ENCODE data around the gene B3GNT2. TPM values are rescaled to one million over a fixed set of nuclear protein-coding genes. Genes with fewer than 3 reads are reported as not detected.

B3GNT2 gene
- total RNA-seq, 3 donors from 2014 or later = 25.4 to 26.4 (median 26.2) TPM

GRCh38 chr2:62224976-62225375 is 29.1 kb downstream of the B3GNT2 start:
- H3K9me3 Mint-ChIP-seq = no peaks in the 10 kb centered on the region
- H3K36me3 Mint-ChIP-seq (ENCODE audit: insufficient read depth) = peaks cover 41% of the 10 kb centered on the region
- DNase-seq (no peak), ATAC-seq (no peak)
- H3K4me3 Mint-ChIP-seq = no peak overlapping the region
- H3K27me3 Mint-ChIP-seq (ENCODE audit: low read depth) = no peaks in the 10 kb centered on the region
- H3K4me1 Mint-ChIP-seq (ENCODE audit: low read depth) = peaks cover 38% of the 10 kb centered on the region

GRCh38 chr2:62227386-62228075 is 31.6 kb downstream of the B3GNT2 start:
- peaks cover 28% of the 10 kb centered on the region for H3K36me3 Mint-ChIP-seq (ENCODE audit: insufficient read depth)
- H3K27me3 Mint-ChIP-seq (ENCODE audit: low read depth) = no peaks in the 10 kb centered on the region
- H3K4me1 Mint-ChIP-seq (ENCODE audit: low read depth) = peaks cover 13% of the 10 kb centered on the region
- no peak for DNase-seq
- no peaks in the 10 kb centered on the region for H3K9me3 Mint-ChIP-seq
- ATAC-seq = no peak
- no peak overlapping the region for H3K4me3 Mint-ChIP-seq

DNA sequence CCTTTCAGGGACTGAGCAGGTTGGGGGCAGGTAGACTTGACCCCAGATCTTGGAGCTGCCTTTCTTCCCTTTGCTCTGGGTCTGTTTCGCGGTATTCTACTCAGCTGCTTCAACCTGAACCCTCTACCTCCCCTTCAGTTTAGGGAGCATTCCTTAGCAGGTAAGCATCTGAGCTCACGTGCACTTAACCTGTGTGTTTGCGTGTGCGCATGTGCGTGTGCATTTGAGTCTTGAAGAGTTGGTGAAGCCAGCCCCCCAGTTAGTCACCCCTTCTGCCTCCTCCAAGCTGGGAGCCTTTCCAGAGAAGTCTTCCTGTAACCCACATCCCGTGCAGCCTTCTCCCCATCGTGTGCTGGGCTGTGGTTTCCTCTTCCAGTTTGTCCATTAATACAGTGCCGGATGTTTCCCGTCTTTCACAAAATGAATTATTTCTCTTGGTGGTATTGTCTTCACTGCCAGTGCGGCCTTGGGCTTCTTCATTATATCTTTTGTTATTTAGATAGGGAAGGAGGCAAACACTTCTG is 33.2 kb downstream of the B3GNT2 start:
- Mint-ChIP-seq H3K4me1 (ENCODE audit: low read depth) (peaks cover 2% of the 10 kb centered on the region), H3K4me3 (no peak overlapping the region), H3K9me3 (no peaks in the 10 kb centered on the region), H3K36me3 (ENCODE audit: insufficient read depth) (peaks cover 12% of the 10 kb centered on the region), H3K27me3 (ENCODE audit: low read depth) (no peaks in the 10 kb centered on the region)
- no peak for ATAC-seq
- no peak for DNase-seq

DNA sequence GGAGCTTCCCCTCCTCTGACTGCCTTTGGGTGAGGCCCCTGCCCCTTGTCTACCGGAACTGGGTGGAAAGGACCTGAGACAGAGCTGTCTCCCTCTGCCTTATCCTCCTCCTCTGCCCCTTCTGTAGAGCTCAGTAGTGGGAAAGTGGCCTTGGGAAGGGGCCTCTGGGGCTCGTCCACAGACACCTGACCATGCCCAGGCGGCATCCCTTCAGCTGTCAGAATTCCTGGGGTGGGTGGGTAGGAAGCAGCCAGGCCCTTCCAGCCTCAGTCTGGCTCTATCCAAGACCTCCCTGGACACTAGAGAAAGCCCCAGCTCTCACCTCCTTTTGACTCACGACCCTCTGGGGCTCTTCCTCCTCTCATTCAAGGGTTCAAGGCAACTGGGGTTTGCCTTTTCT is 35.6 kb downstream of the B3GNT2 start:
- Mint-ChIP-seq H3K4me3 (no peak overlapping the region), H3K36me3 (ENCODE audit: insufficient read depth) (no peaks in the 10 kb centered on the region), H3K9me3 (no peaks in the 10 kb centered on the region), H3K27me3 (ENCODE audit: low read depth) (no peaks in the 10 kb centered on the region), H3K4me1 (ENCODE audit: low read depth) (peaks cover 2% of the 10 kb centered on the region)
- DNase-seq = no peak
- no peak for ATAC-seq

DNA sequence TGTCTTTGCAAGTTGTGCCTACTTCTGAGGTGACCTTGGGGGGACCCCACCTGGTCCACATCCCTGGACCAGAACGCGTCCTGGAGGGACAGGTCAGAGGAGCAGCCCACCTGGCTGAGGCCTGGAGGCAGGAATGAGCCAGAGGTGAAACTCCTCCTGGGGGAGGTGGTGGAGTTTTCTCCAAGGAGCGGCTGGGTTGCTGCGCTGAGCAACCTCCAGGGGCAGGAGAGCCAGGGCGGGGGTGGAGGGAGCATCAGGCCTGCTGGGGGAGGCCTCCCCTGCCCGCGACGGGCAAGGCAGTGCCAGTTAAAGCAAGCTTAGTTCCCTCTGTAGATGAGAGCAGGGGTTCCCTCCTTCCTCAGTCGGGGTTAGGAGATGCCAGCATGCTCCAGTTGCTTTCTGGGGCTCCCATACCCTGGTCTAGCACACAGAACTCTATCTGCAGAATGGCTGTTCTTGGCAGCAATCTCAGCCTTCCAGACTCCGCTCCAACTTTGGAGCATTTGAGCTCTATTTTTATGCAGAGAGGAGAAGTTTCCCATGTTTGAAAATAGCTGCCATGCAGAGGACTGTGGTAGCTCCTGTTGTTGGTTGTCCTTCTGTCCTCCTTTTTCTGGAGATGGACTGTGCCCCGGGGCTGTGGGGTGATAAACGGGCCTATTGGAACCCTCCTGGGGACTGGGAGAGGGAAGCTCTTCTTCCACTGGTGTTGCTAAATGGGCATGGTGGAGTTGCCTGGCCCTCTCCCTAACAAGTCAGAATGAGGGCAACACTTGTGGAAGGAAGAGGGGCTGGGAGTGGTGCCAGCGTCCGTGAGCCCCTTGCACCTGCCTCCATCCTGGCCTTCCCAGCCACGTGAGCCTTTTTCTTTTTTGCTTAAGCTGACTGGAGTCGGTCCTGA is 39.1 kb downstream of the B3GNT2 start:
- Mint-ChIP-seq H3K36me3 (ENCODE audit: insufficient read depth) (no peaks in the 10 kb centered on the region), H3K4me3 (no peak overlapping the region), H3K9me3 (no peaks in the 10 kb centered on the region), H3K27me3 (ENCODE audit: low read depth) (no peaks in the 10 kb centered on the region), H3K4me1 (ENCODE audit: low read depth) (no peaks in the 10 kb centered on the region)
- DNase-seq = no peak
- no peak for ATAC-seq

DNA sequence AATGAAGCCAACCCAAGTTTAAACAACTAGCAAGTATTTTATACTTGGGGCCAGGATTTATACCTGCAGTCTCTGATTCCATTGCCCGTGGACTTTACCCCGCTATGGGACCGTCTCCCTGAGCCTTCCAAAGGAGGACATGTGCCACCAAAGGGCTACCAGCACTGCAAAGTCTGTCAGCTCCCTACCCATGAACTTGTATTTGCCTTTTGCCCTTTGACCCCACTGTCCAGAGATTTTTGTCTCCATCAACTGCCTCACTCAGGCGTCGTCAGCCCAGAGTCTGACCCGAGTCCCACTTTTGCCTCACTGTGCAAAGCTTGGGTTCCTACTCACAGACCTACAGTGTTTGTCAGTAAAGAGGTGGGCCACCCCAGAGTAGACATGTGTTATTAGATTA is 40.6 kb downstream of the B3GNT2 start:
- no peak for DNase-seq

GRCh38 chr2:62238236-62238635 is 42.3 kb downstream of the B3GNT2 start:
- Mint-ChIP-seq H3K36me3 (ENCODE audit: insufficient read depth) (no peaks in the 10 kb centered on the region), H3K9me3 (no peaks in the 10 kb centered on the region), H3K4me1 (ENCODE audit: low read depth) (no peaks in the 10 kb centered on the region), H3K4me3 (no peak overlapping the region), H3K27me3 (ENCODE audit: low read depth) (no peaks in the 10 kb centered on the region)
- no peak for DNase-seq
- no peak for ATAC-seq

More for the DNA sequence above, 40.6 kb downstream of the B3GNT2 start:
- H3K36me3 Mint-ChIP-seq (ENCODE audit: insufficient read depth) = no peaks in the 10 kb centered on the region
- H3K4me3 Mint-ChIP-seq = no peak overlapping the region
- no peaks in the 10 kb centered on the region for H3K4me1 Mint-ChIP-seq (ENCODE audit: low read depth)
- no peaks in the 10 kb centered on the region for H3K9me3 Mint-ChIP-seq
- no peak for ATAC-seq
- H3K27me3 Mint-ChIP-seq (ENCODE audit: low read depth) = no peaks in the 10 kb centered on the region

DNA sequence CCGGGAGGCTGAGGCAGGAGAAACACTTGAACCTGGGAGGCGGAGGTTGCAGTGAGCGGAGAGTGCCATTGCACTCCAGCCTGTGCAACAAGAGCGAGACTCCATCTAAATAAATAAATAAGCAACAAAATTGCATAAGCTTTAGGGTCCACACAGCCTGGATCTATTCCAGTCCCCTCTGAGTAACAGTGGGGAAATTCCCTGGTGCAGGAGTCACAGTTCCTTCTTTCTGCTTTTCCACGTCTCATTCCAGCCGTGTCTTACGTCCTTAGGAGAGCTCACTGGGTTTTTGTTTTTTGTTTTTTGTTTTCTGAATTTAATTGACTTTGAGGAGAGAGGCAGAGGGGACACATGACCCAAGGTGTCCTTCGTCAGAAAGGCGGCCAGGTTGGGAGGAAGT is 44.6 kb downstream of the B3GNT2 start:
- no peaks in the 10 kb centered on the region for H3K9me3 Mint-ChIP-seq
- H3K4me1 Mint-ChIP-seq (ENCODE audit: low read depth) = no peaks in the 10 kb centered on the region
- no peaks in the 10 kb centered on the region for H3K36me3 Mint-ChIP-seq (ENCODE audit: insufficient read depth)
- H3K27me3 Mint-ChIP-seq (ENCODE audit: low read depth) = no peaks in the 10 kb centered on the region
- no peak overlapping the region for H3K4me3 Mint-ChIP-seq
- DNase-seq (no peak), ATAC-seq (no peak)

DNA sequence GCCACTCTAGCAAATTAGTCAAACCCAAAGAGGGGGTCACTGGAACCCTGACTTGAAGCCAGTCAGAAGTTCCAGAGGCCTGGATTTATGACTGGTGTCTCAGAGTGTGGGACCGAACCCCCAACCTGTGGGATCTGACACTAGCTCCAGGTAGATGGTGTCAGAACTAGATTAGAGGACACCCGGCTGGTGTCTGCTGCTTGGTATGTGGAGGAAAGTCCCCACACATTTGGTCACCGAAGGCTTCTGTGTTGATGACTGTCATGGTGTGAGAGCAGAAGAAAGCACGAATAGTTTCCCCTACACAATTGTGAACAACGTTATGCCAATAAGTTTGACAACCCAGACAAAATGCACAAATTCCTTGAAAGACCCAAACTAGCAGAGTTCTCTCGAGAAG is 48.1 kb downstream of the B3GNT2 start:
- Mint-ChIP-seq H3K27me3 (ENCODE audit: low read depth) (no peaks in the 10 kb centered on the region), H3K9me3 (no peaks in the 10 kb centered on the region), H3K4me1 (ENCODE audit: low read depth) (no peaks in the 10 kb centered on the region), H3K36me3 (ENCODE audit: insufficient read depth) (no peaks in the 10 kb centered on the region), H3K4me3 (no peak overlapping the region)
- ATAC-seq (no peak), DNase-seq (no peak)

DNA sequence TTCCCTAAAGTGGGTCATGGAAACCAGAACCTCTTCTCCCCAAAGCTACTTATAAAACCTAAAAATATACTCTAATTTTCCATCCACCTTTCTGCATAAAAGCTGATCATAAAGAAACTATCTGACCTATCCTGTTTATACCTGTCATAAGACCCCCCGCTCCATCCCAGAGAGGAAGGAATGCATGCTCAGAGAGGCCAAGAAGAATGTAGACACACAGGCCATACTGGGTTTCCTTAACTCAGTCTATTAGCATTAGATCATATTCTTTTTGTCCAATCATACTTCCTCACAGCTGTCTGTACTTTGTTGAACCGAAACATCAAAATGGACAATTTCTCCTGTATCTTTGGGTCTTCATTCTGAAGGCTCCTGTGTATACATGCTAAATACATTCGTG is 52.3 kb downstream of the B3GNT2 start:
- no peak for ATAC-seq
- no peaks in the 10 kb centered on the region for H3K27me3 Mint-ChIP-seq (ENCODE audit: low read depth)

DNA sequence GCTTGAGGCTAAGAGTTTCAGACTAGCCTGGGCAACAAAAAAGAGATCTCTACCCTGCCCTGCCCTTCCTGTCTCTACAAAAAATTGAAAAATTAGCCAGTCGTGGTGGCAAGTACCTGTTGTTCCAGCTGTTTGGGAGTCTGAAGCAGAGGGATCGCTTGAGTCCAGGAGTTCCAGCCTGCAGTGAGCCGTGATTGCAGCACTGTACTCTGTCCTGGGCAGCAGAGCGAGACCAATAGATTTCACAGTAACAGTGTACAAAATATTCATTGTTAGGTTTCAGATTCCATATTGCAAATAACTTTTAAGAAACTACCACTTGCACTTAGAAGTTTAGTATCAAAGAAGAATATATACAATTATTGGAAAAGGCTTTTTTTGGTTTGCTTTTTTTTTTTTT is 54.3 kb downstream of the B3GNT2 start:
- no peak for ATAC-seq
- no peak for DNase-seq
- no peaks in the 10 kb centered on the region for H3K27me3 Mint-ChIP-seq (ENCODE audit: low read depth)
- H3K4me1 Mint-ChIP-seq (ENCODE audit: low read depth) = no peaks in the 10 kb centered on the region
- H3K9me3 Mint-ChIP-seq = no peaks in the 10 kb centered on the region
- no peaks in the 10 kb centered on the region for H3K36me3 Mint-ChIP-seq (ENCODE audit: insufficient read depth)
- no peak overlapping the region for H3K4me3 Mint-ChIP-seq

More for the DNA sequence above, 52.3 kb downstream of the B3GNT2 start:
- no peaks in the 10 kb centered on the region for H3K4me1 Mint-ChIP-seq (ENCODE audit: low read depth)
- no peaks in the 10 kb centered on the region for H3K36me3 Mint-ChIP-seq (ENCODE audit: insufficient read depth)
- DNase-seq = no peak
- H3K9me3 Mint-ChIP-seq = no peaks in the 10 kb centered on the region
- H3K4me3 Mint-ChIP-seq = no peak overlapping the region

GRCh38 chr2:62254424-62255266 is 58.7 kb downstream of the B3GNT2 start:
- Mint-ChIP-seq H3K9me3 (no peaks in the 10 kb centered on the region), H3K4me3 (no peak overlapping the region), H3K27me3 (ENCODE audit: low read depth) (no peaks in the 10 kb centered on the region), H3K36me3 (ENCODE audit: insufficient read depth) (no peaks in the 10 kb centered on the region), H3K4me1 (ENCODE audit: low read depth) (no peaks in the 10 kb centered on the region)
- ATAC-seq = no peak
- no peak for DNase-seq

GRCh38 chr2:62257466-62257865 is 61.6 kb downstream of the B3GNT2 start:
- no peaks in the 10 kb centered on the region for H3K36me3 Mint-ChIP-seq (ENCODE audit: insufficient read depth)
- no peaks in the 10 kb centered on the region for H3K4me1 Mint-ChIP-seq (ENCODE audit: low read depth)
- DNase-seq (no peak), ATAC-seq (no peak)
- H3K27me3 Mint-ChIP-seq (ENCODE audit: low read depth) = no peaks in the 10 kb centered on the region
- no peaks in the 10 kb centered on the region for H3K9me3 Mint-ChIP-seq
- no peak overlapping the region for H3K4me3 Mint-ChIP-seq

DNA sequence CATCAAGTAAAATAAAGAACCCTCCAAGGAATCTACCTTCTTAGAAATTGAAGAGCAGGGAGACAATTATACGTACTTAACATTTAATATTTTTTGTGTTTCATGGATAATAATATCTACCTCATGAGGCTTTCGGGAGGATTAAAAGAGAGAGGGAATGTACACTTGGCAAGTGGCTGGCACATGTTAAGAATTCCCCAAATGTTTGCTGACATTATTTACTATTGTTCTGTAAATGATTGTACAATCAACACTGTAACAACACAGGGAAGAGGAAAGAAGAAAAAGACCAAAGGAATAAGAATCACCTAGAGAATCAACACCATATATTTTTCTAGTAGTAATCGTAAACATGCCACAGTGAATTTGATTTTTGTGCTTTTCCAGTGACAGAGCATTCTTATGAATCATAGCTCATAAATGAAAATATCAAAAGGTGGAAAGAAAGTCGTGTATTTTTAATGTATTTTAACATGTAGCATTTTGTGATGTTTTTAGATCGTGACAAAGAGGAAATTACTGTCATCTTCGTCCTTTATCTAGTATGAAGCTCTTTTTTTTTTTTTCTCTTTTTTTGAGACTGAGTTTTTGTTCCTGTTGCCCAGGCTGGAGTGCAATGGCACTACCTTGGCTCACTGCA is 67.3 kb downstream of the B3GNT2 start:
- Mint-ChIP-seq H3K4me1 (ENCODE audit: low read depth) (no peaks in the 10 kb centered on the region), H3K4me3 (no peak overlapping the region), H3K36me3 (ENCODE audit: insufficient read depth) (no peaks in the 10 kb centered on the region), H3K9me3 (no peaks in the 10 kb centered on the region), H3K27me3 (ENCODE audit: low read depth) (peaks cover 1% of the 10 kb centered on the region)
- no peak for ATAC-seq
- DNase-seq = no peak

All from activated T-cell treated with anti-CD3 and anti-CD28 coated beads, Interleukin-2, amount 50 U/mL, for 4 hours (primary cell).